IMR-90 (cell line): Measurements from ENCODE around the gene MRPL20.

Experiments
- MAFK ChIP-seq: IDR thresholded peaks from 2 replicates; pipeline ENCODE4 v1.6.1; 2012; ENCODE audit warnings: low read depth, low read length, improper control_type of control experiment
- POLR2A ChIP-seq: IDR thresholded peaks from 2 replicates; pipeline ENCODE4 v1.6.1; 2012; ENCODE audit warnings: mild to moderate bottlenecking, low read depth, low read length
- RFX5 ChIP-seq: IDR thresholded peaks from 2 replicates; pipeline ENCODE4 v1.8.0; 2012; ENCODE audit warnings: low read depth, mild to moderate bottlenecking, low read length, moderate library complexity
- TF ChIP-seq, protein P1 (sequence below): conservative IDR thresholded peaks from 2 replicates; pipeline ENCODE4 v1.5.1; 2012; ENCODE audit warnings: mild to moderate bottlenecking, low read depth, low read length, improper control_type of control experiment

DNA sequence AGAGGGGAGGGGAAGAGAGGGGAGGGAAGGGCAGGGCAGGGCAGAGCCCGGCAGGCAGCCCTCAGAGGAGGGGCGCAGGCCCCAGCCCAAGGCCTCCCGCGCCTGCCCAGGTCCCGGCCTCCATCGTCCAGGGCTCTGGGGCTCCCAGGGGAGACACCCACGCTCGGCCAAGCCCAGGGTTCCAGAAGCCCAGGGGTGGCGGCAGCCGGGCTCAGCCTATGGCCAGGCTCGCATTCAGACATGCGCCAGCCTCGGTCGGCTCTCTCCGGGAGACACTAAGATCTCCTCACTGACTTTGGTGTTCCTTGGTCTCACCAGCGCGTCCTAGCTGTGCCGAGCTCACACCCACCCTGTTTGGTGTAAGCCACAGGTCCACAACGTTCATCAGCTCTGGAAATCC is 21.1 kb upstream of the MRPL20 start:
- TF ChIP-seq, protein P1, sequence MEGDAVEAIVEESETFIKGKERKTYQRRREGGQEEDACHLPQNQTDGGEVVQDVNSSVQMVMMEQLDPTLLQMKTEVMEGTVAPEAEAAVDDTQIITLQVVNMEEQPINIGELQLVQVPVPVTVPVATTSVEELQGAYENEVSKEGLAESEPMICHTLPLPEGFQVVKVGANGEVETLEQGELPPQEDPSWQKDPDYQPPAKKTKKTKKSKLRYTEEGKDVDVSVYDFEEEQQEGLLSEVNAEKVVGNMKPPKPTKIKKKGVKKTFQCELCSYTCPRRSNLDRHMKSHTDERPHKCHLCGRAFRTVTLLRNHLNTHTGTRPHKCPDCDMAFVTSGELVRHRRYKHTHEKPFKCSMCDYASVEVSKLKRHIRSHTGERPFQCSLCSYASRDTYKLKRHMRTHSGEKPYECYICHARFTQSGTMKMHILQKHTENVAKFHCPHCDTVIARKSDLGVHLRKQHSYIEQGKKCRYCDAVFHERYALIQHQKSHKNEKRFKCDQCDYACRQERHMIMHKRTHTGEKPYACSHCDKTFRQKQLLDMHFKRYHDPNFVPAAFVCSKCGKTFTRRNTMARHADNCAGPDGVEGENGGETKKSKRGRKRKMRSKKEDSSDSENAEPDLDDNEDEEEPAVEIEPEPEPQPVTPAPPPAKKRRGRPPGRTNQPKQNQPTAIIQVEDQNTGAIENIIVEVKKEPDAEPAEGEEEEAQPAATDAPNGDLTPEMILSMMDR: no peak
- TF ChIP-seq POLR2A (no peak), RFX5 (no peak), MAFK (no peak)
